ENCODE results near the gene ABCC10.

DNA sequence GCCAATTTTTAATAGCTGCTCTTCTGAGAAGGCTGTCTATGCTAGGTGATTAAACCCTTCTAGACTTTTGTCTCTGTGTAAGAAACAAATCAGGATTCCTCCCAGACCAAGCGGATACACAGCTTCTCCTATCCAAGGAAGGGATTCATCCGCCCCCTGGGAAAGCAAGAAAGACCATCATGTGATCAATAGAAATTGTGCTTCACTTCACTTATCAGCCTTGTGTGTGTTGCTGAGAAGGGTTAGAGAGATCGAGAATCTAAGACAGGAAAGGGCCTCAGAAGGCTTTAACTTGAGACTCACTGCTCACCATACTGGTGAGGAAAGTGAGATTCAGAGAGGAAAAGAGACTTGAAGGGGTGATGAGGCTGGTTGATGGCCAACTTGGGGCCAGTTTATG lies 1.5 kb downstream of the ABCC10 start:
- TF ChIP-seq, protein P1, sequence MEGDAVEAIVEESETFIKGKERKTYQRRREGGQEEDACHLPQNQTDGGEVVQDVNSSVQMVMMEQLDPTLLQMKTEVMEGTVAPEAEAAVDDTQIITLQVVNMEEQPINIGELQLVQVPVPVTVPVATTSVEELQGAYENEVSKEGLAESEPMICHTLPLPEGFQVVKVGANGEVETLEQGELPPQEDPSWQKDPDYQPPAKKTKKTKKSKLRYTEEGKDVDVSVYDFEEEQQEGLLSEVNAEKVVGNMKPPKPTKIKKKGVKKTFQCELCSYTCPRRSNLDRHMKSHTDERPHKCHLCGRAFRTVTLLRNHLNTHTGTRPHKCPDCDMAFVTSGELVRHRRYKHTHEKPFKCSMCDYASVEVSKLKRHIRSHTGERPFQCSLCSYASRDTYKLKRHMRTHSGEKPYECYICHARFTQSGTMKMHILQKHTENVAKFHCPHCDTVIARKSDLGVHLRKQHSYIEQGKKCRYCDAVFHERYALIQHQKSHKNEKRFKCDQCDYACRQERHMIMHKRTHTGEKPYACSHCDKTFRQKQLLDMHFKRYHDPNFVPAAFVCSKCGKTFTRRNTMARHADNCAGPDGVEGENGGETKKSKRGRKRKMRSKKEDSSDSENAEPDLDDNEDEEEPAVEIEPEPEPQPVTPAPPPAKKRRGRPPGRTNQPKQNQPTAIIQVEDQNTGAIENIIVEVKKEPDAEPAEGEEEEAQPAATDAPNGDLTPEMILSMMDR (IDR thresholded peaks at IDR 0.05), result no peak
- TF ChIP-seq ELF4 (CRISPR knock-in tag; IDR thresholded peaks at IDR 0.05; ENCODE audit: low read depth) (no peak), ETV6 (CRISPR knock-in tag; IDR thresholded peaks at IDR 0.05) (no peak), TEAD1 (CRISPR knock-in tag; IDR thresholded peaks at IDR 0.05) (no peak)
- TF ChIP-seq, protein P2, sequence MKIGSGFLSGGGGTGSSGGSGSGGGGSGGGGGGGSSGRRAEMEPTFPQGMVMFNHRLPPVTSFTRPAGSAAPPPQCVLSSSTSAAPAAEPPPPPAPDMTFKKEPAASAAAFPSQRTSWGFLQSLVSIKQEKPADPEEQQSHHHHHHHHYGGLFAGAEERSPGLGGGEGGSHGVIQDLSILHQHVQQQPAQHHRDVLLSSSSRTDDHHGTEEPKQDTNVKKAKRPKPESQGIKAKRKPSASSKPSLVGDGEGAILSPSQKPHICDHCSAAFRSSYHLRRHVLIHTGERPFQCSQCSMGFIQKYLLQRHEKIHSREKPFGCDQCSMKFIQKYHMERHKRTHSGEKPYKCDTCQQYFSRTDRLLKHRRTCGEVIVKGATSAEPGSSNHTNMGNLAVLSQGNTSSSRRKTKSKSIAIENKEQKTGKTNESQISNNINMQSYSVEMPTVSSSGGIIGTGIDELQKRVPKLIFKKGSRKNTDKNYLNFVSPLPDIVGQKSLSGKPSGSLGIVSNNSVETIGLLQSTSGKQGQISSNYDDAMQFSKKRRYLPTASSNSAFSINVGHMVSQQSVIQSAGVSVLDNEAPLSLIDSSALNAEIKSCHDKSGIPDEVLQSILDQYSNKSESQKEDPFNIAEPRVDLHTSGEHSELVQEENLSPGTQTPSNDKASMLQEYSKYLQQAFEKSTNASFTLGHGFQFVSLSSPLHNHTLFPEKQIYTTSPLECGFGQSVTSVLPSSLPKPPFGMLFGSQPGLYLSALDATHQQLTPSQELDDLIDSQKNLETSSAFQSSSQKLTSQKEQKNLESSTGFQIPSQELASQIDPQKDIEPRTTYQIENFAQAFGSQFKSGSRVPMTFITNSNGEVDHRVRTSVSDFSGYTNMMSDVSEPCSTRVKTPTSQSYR (CRISPR knock-in tag; IDR thresholded peaks at IDR 0.05), result no peak
- TF ChIP-seq, protein P3, sequence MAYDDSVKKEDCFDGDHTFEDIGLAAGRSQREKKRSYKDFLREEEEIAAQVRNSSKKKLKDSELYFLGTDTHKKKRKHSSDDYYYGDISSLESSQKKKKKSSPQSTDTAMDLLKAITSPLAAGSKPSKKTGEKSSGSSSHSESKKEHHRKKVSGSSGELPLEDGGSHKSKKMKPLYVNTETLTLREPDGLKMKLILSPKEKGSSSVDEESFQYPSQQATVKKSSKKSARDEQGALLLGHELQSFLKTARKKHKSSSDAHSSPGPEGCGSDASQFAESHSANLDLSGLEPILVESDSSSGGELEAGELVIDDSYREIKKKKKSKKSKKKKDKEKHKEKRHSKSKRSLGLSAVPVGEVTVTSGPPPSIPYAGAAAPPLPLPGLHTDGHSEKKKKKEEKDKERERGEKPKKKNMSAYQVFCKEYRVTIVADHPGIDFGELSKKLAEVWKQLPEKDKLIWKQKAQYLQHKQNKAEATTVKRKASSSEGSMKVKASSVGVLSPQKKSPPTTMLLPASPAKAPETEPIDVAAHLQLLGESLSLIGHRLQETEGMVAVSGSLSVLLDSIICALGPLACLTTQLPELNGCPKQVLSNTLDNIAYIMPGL (CRISPR knock-in tag; IDR thresholded peaks at IDR 0.05), result no peak
- TF ChIP-seq, protein P4, sequence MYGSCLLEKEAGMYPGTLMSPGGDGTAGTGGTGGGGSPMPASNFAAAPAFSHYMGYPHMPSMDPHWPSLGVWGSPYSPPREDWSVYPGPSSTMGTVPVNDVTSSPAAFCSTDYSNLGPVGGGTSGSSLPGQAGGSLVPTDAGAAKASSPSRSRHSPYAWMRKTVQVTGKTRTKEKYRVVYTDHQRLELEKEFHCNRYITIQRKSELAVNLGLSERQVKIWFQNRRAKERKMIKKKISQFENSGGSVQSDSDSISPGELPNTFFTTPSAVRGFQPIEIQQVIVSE (CRISPR knock-in tag; IDR thresholded peaks at IDR 0.05; ENCODE audit: borderline replicate concordance), result no peak
- TF ChIP-seq, protein P5, sequence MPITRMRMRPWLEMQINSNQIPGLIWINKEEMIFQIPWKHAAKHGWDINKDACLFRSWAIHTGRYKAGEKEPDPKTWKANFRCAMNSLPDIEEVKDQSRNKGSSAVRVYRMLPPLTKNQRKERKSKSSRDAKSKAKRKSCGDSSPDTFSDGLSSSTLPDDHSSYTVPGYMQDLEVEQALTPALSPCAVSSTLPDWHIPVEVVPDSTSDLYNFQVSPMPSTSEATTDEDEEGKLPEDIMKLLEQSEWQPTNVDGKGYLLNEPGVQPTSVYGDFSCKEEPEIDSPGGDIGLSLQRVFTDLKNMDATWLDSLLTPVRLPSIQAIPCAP (CRISPR knock-in tag; IDR thresholded peaks at IDR 0.05), result no peak
